Measurements from ENCODE around the gene PFAS. TPM values are rescaled to one million over a fixed set of nuclear protein-coding genes. Genes with fewer than 3 reads are reported as not detected.

Gene PFAS
- total RNA-seq, 1 experiment from 2014 or later: 228 TPM

GRCh38 chr17:8310601-8311123 lies 61.6 kb downstream of the PFAS start:
- no peaks in the 10 kb centered on the region for H4K20me1 ChIP-seq (ENCODE audit: control insufficient read depth, insufficient read depth, insufficient read length)
- no peak overlapping the region for H2BK12ac ChIP-seq (ENCODE audit: insufficient read length, low read depth, low read length)
- H2BK15ac ChIP-seq (ENCODE audit: low read depth, low read length): no peak overlapping the region
- H3K79me2 ChIP-seq (ENCODE audit: insufficient read depth, low read length): no peaks in the 10 kb centered on the region
- no peak overlapping the region for H3K4me2 ChIP-seq (ENCODE audit: insufficient read depth, insufficient read length, low read length)
- Mint-ChIP-seq H3K9me3 (no peaks in the 10 kb centered on the region; a peak in 1 of 5 replicates), H3K4me1 (peaks cover 22 to 37% of the 10 kb centered on the region in 2 experiments), H3K4me3 (no peak overlapping the region; a peak in 1 of 5 replicates), H3K27me3 (ENCODE audit: low read depth) (peaks cover 24% of the 10 kb centered on the region), H3K36me3 (ENCODE audit: insufficient read depth in 1 of 3, low read depth in 3 of 3) (no peaks in the 10 kb centered on the region), H3K27ac (peak overlapping the region in 1 of 3 experiments; percentile 83; a peak in 1 of 7 replicates)
- H2BK120ac ChIP-seq (ENCODE audit: low read depth, low read length, poor library complexity, severe bottlenecking): no peak overlapping the region
- H3K14ac ChIP-seq (ENCODE audit: insufficient read depth, low read length): no peak overlapping the region; the same call in 1 of the 2 replicates
- TF ChIP-seq, protein P1, sequence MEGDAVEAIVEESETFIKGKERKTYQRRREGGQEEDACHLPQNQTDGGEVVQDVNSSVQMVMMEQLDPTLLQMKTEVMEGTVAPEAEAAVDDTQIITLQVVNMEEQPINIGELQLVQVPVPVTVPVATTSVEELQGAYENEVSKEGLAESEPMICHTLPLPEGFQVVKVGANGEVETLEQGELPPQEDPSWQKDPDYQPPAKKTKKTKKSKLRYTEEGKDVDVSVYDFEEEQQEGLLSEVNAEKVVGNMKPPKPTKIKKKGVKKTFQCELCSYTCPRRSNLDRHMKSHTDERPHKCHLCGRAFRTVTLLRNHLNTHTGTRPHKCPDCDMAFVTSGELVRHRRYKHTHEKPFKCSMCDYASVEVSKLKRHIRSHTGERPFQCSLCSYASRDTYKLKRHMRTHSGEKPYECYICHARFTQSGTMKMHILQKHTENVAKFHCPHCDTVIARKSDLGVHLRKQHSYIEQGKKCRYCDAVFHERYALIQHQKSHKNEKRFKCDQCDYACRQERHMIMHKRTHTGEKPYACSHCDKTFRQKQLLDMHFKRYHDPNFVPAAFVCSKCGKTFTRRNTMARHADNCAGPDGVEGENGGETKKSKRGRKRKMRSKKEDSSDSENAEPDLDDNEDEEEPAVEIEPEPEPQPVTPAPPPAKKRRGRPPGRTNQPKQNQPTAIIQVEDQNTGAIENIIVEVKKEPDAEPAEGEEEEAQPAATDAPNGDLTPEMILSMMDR (conservative IDR thresholded peaks at IDR 0.05): no peak
- H3K4ac ChIP-seq (ENCODE audit: low read depth, low read length): no peak overlapping the region
- no peak overlapping the region for H2AK5ac ChIP-seq (ENCODE audit: insufficient read length, low read length)
- no peak overlapping the region for H3K27ac ChIP-seq (ENCODE audit: insufficient read length, low read depth, low read length)
- no peak overlapping the region for H3K18ac ChIP-seq (ENCODE audit: insufficient read length, low read depth, low read length)
- no peak overlapping the region for H2BK20ac ChIP-seq (ENCODE audit: low read depth, low read length, poor library complexity, severe bottlenecking)
- H4K8ac ChIP-seq (replicated peaks; ENCODE audit: insufficient read length, low read depth, low read length): no peak overlapping the region
- H3K9ac ChIP-seq (ENCODE audit: extremely low read depth, insufficient read length, low read length): no peak overlapping the region
- no peak overlapping the region for H3T11ph ChIP-seq (ENCODE audit: low read length)
- H3K27me3 ChIP-seq (ENCODE audit: insufficient read depth, low read length): no peaks in the 10 kb centered on the region; the same call in 1 of the 2 replicates
- no peak overlapping the region for H3K23ac ChIP-seq (ENCODE audit: insufficient read length, low read depth, low read length)
- no CpG with 5 or more reads among the region's 10 CpGs for WGBS (ENCODE audit: extremely low coverage, insufficient read length, low lambda C conversion rate)
- no peak overlapping the region for H4K91ac ChIP-seq (ENCODE audit: insufficient read length, low read depth, low read length)
- H2AFZ ChIP-seq (ENCODE audit: low read length): no peak overlapping the region
- H3K4me1 ChIP-seq (ENCODE audit: insufficient read depth, low read length): no peaks in the 10 kb centered on the region
- peaks cover 10% of the 10 kb centered on the region for H3K23me2 ChIP-seq (ENCODE audit: insufficient read length, low read depth, low read length, poor library complexity, severe bottlenecking)
- no peak overlapping the region for H2BK5ac ChIP-seq (ENCODE audit: insufficient read length, low read length)
- DNase-seq: no peak
- no peaks in the 10 kb centered on the region for H3K79me1 ChIP-seq (ENCODE audit: insufficient read depth, low read depth, low read length, poor library complexity, severe bottlenecking)
- H3K9me3 ChIP-seq (ENCODE audit: control insufficient read depth, low read depth, low read length): no peaks in the 10 kb centered on the region
- no peak overlapping the region for H3K56ac ChIP-seq (ENCODE audit: insufficient read length, low read depth, low read length)
- H4K5ac ChIP-seq (ENCODE audit: insufficient read length, low read depth, low read length): no peak overlapping the region

Data from H9 (cell line).